Activated CD8-positive, alpha-beta T cell treated with anti-CD3 and anti-CD28 coated beads for 36 hours (primary cell): ENCODE measurements around the gene B9D2. TPM values are rescaled to one million over a fixed set of nuclear protein-coding genes. Genes with fewer than 3 reads are reported as not detected.
"Not testable (repeated sequence)": the region's sequence is repeated elsewhere in the genome, so short reads cannot be mapped to it uniquely, and the experiment has no call there.

Experiments
- ATAC-seq: fragments of 200-7000 bp; cut with Tn5 transposase; one replicate; pipeline ENCODE4 v1.10.0; 2021; ENCODE audit warnings: mild to moderate bottlenecking, moderate library complexity
- CTCF ChIA-PET: fragments of 350-600 bp; sonication (Branson Sonifier 250); formaldehyde crosslinking; loops from one replicate; lab custom pipeline; 2021; ENCODE audit warnings: antibody characterized with exemption; lab: Charles Lee
- POLR2A ChIA-PET: fragments of 350-600 bp; sonication (Branson Sonifier 250); formaldehyde crosslinking; loops from one replicate; lab custom pipeline; 2021; ENCODE audit warnings: antibody characterized with exemption; lab: Charles Lee
- DNase-seq: peaks from one replicate; pipeline ENCODE4 v3.0.0-alpha.2; 2020
- H3K27ac Mint-ChIP-seq: one replicate; pipeline ENCODE4 v1.8.0; 2021; ENCODE audit warnings: mild to moderate bottlenecking, mixed read lengths
- H3K27me3 Mint-ChIP-seq: one replicate; pipeline ENCODE4 v1.8.0; 2021; ENCODE audit warnings: mixed read lengths
- H3K36me3 Mint-ChIP-seq: one replicate; pipeline ENCODE4 v1.8.0; 2021; ENCODE audit warnings: low read depth, mixed read lengths
- H3K4me1 Mint-ChIP-seq: one replicate; pipeline ENCODE4 v1.8.0; 2021; ENCODE audit warnings: low read depth, mixed read lengths
- H3K4me3 Mint-ChIP-seq: one replicate; pipeline ENCODE4 v1.8.0; 2021; ENCODE audit warnings: mild to moderate bottlenecking, moderate library complexity, mixed read lengths
- H3K9me3 Mint-ChIP-seq: one replicate; pipeline ENCODE4 v1.8.0; 2021; ENCODE audit warnings: mixed read lengths
- CTCF ChIP-seq: fragments of 200-600 bp; IDR thresholded peaks from one replicate; pipeline ENCODE4 v1.8.0; 2022; ENCODE audit warnings: antibody characterized with exemption, mild to moderate bottlenecking
- intact Hi-C: fragments of 100-400 bp; cut with micrococcal nuclease; formaldehyde crosslinking; loops from one replicate; pipeline ENCODE4 v1.10.0; 2022
- total RNA-seq, 2 experiments: library from RNA; stranded (reverse); gene quantifications; one replicate each; pipeline ENCODE4 v1.2.3, GENCODE V29; 2021

The B9D2 gene
- total RNA-seq, 2 experiments from 2014 or later: 3.1 to 5.1 TPM

DNA sequence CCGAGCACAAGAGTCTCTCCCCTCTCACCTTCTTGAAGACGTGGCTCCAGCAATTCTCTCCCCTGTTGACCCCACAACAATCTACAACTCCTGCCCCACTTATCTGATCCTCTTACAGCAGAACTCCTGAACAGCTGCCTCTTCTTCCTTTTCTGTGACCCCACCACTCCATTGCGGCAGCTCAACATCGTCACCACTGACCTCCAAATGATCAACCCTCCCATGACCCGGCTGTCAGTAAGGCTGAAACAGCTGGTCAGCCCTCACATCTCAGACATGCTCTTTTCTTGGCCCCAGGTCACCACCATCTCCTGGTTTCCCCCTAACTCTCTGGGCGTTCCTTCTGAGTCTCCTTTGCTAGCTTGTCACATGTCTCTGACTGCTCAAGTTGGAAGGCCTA, 31.4 kb upstream of the B9D2 start:
- Mint-ChIP-seq H3K4me1 (peaks cover 30% of the 10 kb centered on the region), H3K4me3 (peak overlapping the region; percentile 96), H3K36me3 (peaks cover 16% of the 10 kb centered on the region), H3K27me3 (no peaks in the 10 kb centered on the region), H3K27ac (peak overlapping the region; percentile 30), H3K9me3 (no peaks in the 10 kb centered on the region)
- DNase-seq (no peak), ATAC-seq (no peak)
- CTCF ChIA-PET: interaction anchor here (0.7 kb wide), 1 partner anchor 44 kb away, joined by 3 read pairs; the partner anchor contains the start of gene DMAC2
- TF ChIP-seq CTCF: no peak
- POLR2A ChIA-PET: interaction anchor here (0.6 to 1.1 kb wide), 2 partner anchors 13 to 87 kb away, joined by 3 read pairs; no protein-coding TSS in a partner anchor
- intact Hi-C loops: loop anchor here (5.0 kb wide), 1 partner anchor 38 kb away; no protein-coding TSS in a partner anchor

DNA sequence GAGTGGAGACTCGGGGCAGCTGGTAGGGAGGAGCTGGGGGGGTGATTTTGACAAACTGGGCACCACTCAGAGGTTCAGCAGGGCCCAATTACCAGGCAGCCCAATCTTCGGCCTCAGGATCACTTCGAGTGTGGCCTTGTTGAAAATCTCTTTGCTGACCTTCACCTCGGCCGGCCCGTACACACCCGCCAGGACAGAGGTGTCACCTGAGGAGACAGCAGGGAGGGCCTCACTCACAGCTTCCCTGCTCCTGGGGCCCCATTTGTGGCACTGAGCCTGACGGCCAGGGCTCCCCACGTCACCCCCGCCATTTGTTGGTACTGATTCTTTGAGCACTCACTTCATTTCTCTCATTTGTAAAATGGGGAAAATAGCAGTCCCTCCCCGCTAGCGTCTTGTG, 28.8 kb upstream of the B9D2 start:
- DNase-seq (no peak), ATAC-seq (no peak)
- Mint-ChIP-seq H3K4me3 (no peak overlapping the region), H3K9me3 (no peaks in the 10 kb centered on the region), H3K27ac (no peak overlapping the region), H3K4me1 (peaks cover 14% of the 10 kb centered on the region), H3K36me3 (peaks cover 18% of the 10 kb centered on the region), H3K27me3 (no peaks in the 10 kb centered on the region)
- POLR2A ChIA-PET: no interaction called here
- CTCF ChIA-PET: interaction anchor here (1.9 kb wide), 1 partner anchor 29 kb away, joined by 6 read pairs; the partner anchor contains the start of gene B9D2
- TF ChIP-seq CTCF: no peak
- intact Hi-C loops: no loop called here

DNA sequence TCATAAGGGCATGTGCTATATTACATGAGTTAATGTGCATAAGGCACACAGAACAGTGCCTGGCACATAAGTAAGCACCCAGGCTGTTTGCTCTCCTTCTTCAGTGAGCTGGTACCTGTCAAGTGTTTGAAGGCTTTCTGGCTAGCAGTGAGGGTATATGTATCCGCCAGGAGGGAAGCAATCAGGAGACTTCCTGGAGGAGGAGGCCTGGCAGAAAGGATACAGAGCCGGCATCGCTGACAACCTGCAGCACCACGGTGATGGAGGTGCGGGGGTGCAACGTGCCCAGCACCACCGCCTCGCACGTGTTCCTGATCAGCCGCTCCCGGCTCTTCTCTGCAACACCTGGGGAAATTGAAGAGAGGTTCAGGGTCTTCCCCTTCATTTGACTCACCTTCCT, 27.7 kb upstream of the B9D2 start:
- ATAC-seq: no peak
- H3K36me3 Mint-ChIP-seq: peaks cover 18% of the 10 kb centered on the region
- intact Hi-C loops: no loop called here
- peaks cover 14% of the 10 kb centered on the region for H3K4me1 Mint-ChIP-seq
- H3K27me3 Mint-ChIP-seq: no peaks in the 10 kb centered on the region
- no peak overlapping the region for H3K4me3 Mint-ChIP-seq
- ChIA-PET CTCF (no interaction called here), POLR2A (no interaction called here)
- no peak for DNase-seq
- no peak for TF ChIP-seq CTCF
- H3K27ac Mint-ChIP-seq: no peak overlapping the region
- no peaks in the 10 kb centered on the region for H3K9me3 Mint-ChIP-seq

GRCh38 chr19:41386442-41386841, 22.5 kb upstream of the B9D2 start:
- Mint-ChIP-seq H3K4me1 (no peaks in the 10 kb centered on the region), H3K27me3 (no peaks in the 10 kb centered on the region), H3K9me3 (no peaks in the 10 kb centered on the region), H3K4me3 (no peak overlapping the region), H3K36me3 (peaks cover 16% of the 10 kb centered on the region), H3K27ac (no peak overlapping the region)
- ChIA-PET CTCF (no interaction called here), POLR2A (interaction anchor here (2.4 kb wide), 1 partner anchor 9 kb away, joined by 11 read pairs; the partner anchor contains the start of gene TMEM91)
- DNase-seq (no peak), ATAC-seq (no peak)
- intact Hi-C loops: no loop called here
- no peak for TF ChIP-seq CTCF

DNA sequence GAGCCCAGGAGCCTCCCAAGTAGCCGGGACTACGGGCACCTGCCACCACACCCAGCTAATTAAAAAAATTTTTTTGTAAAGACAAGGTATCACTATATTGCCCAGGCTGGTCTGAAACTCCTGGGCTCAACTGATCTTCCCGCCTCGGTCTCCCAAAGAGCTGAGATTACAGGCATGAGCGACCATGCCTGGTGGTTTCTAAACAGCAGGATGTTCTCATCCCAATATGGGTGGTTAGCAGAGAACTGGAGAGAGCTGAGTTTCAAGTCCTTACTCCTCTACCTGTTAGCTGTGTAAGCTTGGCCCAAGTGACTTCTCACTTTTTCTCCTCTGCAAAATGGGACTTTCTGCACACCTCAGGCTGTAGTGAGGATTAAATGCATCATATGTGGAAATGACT, 20.4 kb upstream of the B9D2 start:
- intact Hi-C loops: no loop called here
- ATAC-seq (no peak), DNase-seq (no peak)
- no peaks in the 10 kb centered on the region for H3K4me1 Mint-ChIP-seq
- H3K27ac Mint-ChIP-seq: no peak overlapping the region
- ChIA-PET CTCF (no interaction called here), POLR2A (no interaction called here)
- H3K4me3 Mint-ChIP-seq: no peak overlapping the region
- peaks cover 6% of the 10 kb centered on the region for H3K36me3 Mint-ChIP-seq
- no peak for TF ChIP-seq CTCF
- no peaks in the 10 kb centered on the region for H3K9me3 Mint-ChIP-seq
- no peaks in the 10 kb centered on the region for H3K27me3 Mint-ChIP-seq

DNA sequence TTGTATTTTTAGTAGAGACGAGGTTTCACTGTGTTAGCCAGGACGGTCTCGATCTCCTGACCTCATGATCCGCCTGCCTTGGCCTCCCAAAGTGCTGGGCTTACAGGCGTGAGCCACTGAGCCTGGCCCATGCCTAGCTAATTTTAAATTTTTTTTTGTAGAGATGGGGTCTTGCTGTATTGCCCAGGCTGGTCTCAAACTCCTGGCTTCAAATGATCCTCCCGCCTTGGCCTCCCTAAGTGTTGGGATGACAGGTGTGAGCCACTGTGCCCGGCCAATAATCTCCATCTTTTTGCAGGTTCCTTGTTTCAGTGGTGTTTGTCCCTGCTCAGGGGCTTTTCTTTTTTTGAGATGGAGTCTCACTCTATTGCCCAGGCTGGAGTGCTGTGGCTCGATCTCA, 17.6 kb upstream of the B9D2 start:
- intact Hi-C loops, H3K4me3 Mint-ChIP-seq, ATAC-seq, DNase-seq, CTCF ChIA-PET, H3K36me3 Mint-ChIP-seq, H3K9me3 Mint-ChIP-seq, H3K27ac Mint-ChIP-seq, POLR2A ChIA-PET, H3K27me3 Mint-ChIP-seq: not testable (repeated sequence)
- peaks cover 16% of the 10 kb centered on the region for H3K4me1 Mint-ChIP-seq
